HG02798 (cell line): ENCODE data around the gene GRIN2A.

Source experiments
- ATAC-seq: cut with Tn5 transposase; IDR thresholded peaks from one replicate; pipeline ENCODE4 v1.9.1; 2021; ENCODE audit warnings: mild to moderate bottlenecking; ENCODE audit not compliant: unreplicated experiment, poor library complexity

Gene GRIN2A

GRCh38 chr16:9801651-9802050 lies 380.6 kb downstream of the GRIN2A start:
- no peak for ATAC-seq

GRCh38 chr16:9800186-9800738 lies 382.0 kb downstream of the GRIN2A start:
- no peak for ATAC-seq

- ATAC-seq: no peak
These were observed 383.2 kb downstream of the GRIN2A start for GRCh38 chr16:9798952-9799580.

- ATAC-seq: no peak
These were observed 383.8 kb downstream of the GRIN2A start for GRCh38 chr16:9798474-9798873.

- no peak for ATAC-seq
These were observed 384.9 kb downstream of the GRIN2A start for GRCh38 chr16:9797306-9797705.

- no peak for ATAC-seq
These were observed 388.6 kb downstream of the GRIN2A start for GRCh38 chr16:9793623-9794022.

- no peak for ATAC-seq
These were observed 390.7 kb downstream of the GRIN2A start for GRCh38 chr16:9791556-9791955.

GRCh38 chr16:9790199-9790598 lies 392.0 kb downstream of the GRIN2A start:
- ATAC-seq: no peak

GRCh38 chr16:9787717-9788116 lies 394.5 kb downstream of the GRIN2A start:
- ATAC-seq: no peak

GRCh38 chr16:9780831-9781230 lies 401.4 kb downstream of the GRIN2A start:
- ATAC-seq: no peak

- ATAC-seq: no peak
These were observed 403.4 kb downstream of the GRIN2A start for GRCh38 chr16:9778849-9779248.

GRCh38 chr16:9775998-9776397 lies 406.2 kb downstream of the GRIN2A start:
- no peak for ATAC-seq

GRCh38 chr16:9773289-9773688 lies 408.9 kb downstream of the GRIN2A start:
- no peak for ATAC-seq

- ATAC-seq: no peak
These were observed 409.6 kb downstream of the GRIN2A start for GRCh38 chr16:9772526-9773225.

GRCh38 chr16:9766891-9767290 lies 415.3 kb downstream of the GRIN2A start:
- no peak for ATAC-seq

- no peak for ATAC-seq
These were observed 418.7 kb downstream of the GRIN2A start for GRCh38 chr16:9763505-9763904.

- ATAC-seq: no peak
These were observed 420.4 kb downstream of the GRIN2A start for GRCh38 chr16:9761870-9762269.

GRCh38 chr16:9757687-9758086 lies 424.5 kb downstream of the GRIN2A start:
- no peak for ATAC-seq

- ATAC-seq: no peak
These were observed 425.8 kb downstream of the GRIN2A start for GRCh38 chr16:9756434-9756833.

- ATAC-seq: no peak
These were observed 427.1 kb downstream of the GRIN2A start for GRCh38 chr16:9755081-9755480.

- no peak for ATAC-seq
These were observed 440.5 kb downstream of the GRIN2A start for GRCh38 chr16:9741776-9742175.

- ATAC-seq: no peak
These were observed 442.9 kb downstream of the GRIN2A start for GRCh38 chr16:9739301-9739700.
